LNCAP (cell line): ENCODE measurements around the gene DHRS7.

Experiments
- CTCF ChIP-seq: fragments of 450-650 bp; IDR thresholded peaks from 2 replicates; pipeline ENCODE4 v1.5.1; 2017; ENCODE audit warnings: mild to moderate bottlenecking

The DHRS7 gene

GRCh38 chr14:60189923-60190840, 25.0 kb upstream of the DHRS7 start:
- no peak for TF ChIP-seq CTCF

- no peak for TF ChIP-seq CTCF
Observed at GRCh38 chr14:60188696-60189095, 23.5 kb upstream of the DHRS7 start.

GRCh38 chr14:60188115-60188514, 22.9 kb upstream of the DHRS7 start:
- TF ChIP-seq CTCF = peak; percentile 29

- no peak for TF ChIP-seq CTCF
Observed at GRCh38 chr14:60184905-60185555, 19.8 kb upstream of the DHRS7 start.

- TF ChIP-seq CTCF = peak; percentile 74
Observed at GRCh38 chr14:60184146-60184904, 19.1 kb upstream of the DHRS7 start.

GRCh38 chr14:60183741-60184140, 18.5 kb upstream of the DHRS7 start:
- no peak for TF ChIP-seq CTCF

- TF ChIP-seq CTCF = no peak
Observed at GRCh38 chr14:60183138-60183537, 17.9 kb upstream of the DHRS7 start.
